Right atrium auricular region (tissue), 2 donors: ENCODE results near the gene ZNF552. TPM values are rescaled to one million over a fixed set of nuclear protein-coding genes. Genes with fewer than 3 reads are reported as not detected.

Experiments used
- DNase-seq: peaks from one replicate; pipeline ENCODE4 v3.0.0-alpha.2; 2019; ENCODE audit warnings: low spot score
- H3K27ac ChIP-seq, 2 donors: fragments of 200-600 bp; sonication (generic); 1 replicate in 1 of 2; 2 replicates in 1 of 2; pipeline ENCODE4 v1.5.1; 2016 to 2019
- H3K27me3 ChIP-seq, 2 donors: fragments of 200-600 bp; sonication (generic); one replicate each; pipeline versions ENCODE4 v1.5.1 to v1.6.0; 2017 to 2019
- H3K36me3 ChIP-seq: fragments of 200-600 bp; sonication (generic); one replicate; pipeline ENCODE4 v1.5.1; 2016
- H3K4me1 ChIP-seq, 2 donors: fragments of 200-600 bp; sonication (generic); one replicate each; pipeline versions ENCODE4 v1.5.1 to v1.6.0; 2017 to 2019
- H3K4me3 ChIP-seq, 2 donors: fragments of 200-600 bp; sonication (generic); 1 replicate in 1 of 2; 2 replicates in 1 of 2; pipeline ENCODE4 v1.5.1; 2017 to 2019; ENCODE audit warnings: mild to moderate bottlenecking in 1 of 2, moderate library complexity in 1 of 2
- H3K9me3 ChIP-seq, 2 donors: fragments of 200-600 bp; sonication (generic); one replicate each; pipeline ENCODE4 v1.5.1; 2019
- total RNA-seq, 2 donors: library from RNA; depleted of rRNA; stranded (reverse); fragments of >200 nt; gene quantifications; one replicate each; pipeline ENCODE4 v1.1.0, GENCODE V29; 2016
- TF ChIP-seq, protein P1 (sequence below), 2 donors: fragments of 200-600 bp; sonication (generic); IDR thresholded peaks; one replicate each; pipeline ENCODE4 v1.5.1; 2019; ENCODE audit warnings: antibody characterized with exemption in 2 of 2

ZNF552 gene
- total RNA-seq, 2 donors from 2014 or later: 1.0 to 5.3 TPM

DNA sequence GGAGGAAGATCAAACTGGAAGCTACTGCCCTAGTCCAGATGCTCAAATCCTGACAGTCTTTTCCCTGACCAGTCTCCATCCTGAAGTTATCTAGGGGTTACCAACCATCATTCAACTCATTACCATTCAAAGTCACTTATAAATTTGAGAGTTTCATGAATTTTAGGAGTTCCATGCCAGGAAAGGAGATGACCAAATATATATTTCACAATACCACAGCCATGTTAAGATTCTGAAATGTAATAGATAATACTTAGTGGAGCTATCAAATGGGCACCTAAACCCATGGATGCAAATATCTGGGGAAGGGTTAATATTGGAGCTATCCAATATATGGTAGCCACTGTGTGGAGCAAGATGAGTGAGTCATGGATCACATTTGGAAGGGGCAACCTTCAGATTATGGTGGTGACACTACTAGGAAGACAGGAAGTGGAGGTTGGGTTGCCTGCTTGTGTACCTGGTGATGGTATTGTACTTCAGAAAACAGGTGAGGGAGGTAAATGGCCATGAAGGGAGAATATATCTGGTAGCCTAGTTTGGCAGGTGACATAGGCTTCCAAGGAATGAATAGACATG lies 26.5 kb downstream of the ZNF552 start:
- no peaks in the 10 kb centered on the region for H3K27me3 ChIP-seq
- H3K27ac ChIP-seq: no peak overlapping the region
- H3K9me3 ChIP-seq: peaks cover 0 to 25% of the 10 kb centered on the region in 2 donors
- no peak for DNase-seq
- H3K36me3 ChIP-seq: peaks cover 15% of the 10 kb centered on the region
- no peaks in the 10 kb centered on the region for H3K4me1 ChIP-seq
- TF ChIP-seq, protein P1, sequence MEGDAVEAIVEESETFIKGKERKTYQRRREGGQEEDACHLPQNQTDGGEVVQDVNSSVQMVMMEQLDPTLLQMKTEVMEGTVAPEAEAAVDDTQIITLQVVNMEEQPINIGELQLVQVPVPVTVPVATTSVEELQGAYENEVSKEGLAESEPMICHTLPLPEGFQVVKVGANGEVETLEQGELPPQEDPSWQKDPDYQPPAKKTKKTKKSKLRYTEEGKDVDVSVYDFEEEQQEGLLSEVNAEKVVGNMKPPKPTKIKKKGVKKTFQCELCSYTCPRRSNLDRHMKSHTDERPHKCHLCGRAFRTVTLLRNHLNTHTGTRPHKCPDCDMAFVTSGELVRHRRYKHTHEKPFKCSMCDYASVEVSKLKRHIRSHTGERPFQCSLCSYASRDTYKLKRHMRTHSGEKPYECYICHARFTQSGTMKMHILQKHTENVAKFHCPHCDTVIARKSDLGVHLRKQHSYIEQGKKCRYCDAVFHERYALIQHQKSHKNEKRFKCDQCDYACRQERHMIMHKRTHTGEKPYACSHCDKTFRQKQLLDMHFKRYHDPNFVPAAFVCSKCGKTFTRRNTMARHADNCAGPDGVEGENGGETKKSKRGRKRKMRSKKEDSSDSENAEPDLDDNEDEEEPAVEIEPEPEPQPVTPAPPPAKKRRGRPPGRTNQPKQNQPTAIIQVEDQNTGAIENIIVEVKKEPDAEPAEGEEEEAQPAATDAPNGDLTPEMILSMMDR (IDR thresholded peaks at IDR 0.05): no peak
- no peak overlapping the region for H3K4me3 ChIP-seq

DNA sequence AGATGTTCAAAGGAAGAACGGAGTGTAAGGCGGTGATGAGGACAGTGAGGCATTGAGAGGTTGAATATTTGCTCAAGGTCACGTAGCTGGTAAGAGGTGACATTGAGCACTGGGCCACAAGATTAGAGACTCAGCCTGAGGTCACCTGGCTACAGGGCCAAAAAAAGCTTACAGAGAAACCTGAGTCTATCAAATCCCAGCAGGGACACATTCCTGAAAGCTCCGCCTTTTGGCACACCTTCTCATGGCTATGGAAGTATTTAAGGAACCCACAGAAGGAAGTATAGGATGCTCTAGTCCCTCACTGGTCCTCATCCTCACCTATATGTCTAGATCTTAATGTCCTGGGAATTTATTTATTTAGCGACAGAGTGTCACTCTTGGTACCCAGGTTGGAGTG lies 27.8 kb downstream of the ZNF552 start:
- TF ChIP-seq, protein P1 (IDR thresholded peaks at IDR 0.05): no peak
- no peaks in the 10 kb centered on the region for H3K27me3 ChIP-seq
- no peak overlapping the region for H3K27ac ChIP-seq
- DNase-seq: no peak
- no peak overlapping the region for H3K4me3 ChIP-seq
- peaks cover 10% of the 10 kb centered on the region for H3K36me3 ChIP-seq
- peaks cover 0 to 30% of the 10 kb centered on the region in 2 donors for H3K9me3 ChIP-seq
- no peaks in the 10 kb centered on the region for H3K4me1 ChIP-seq

DNA sequence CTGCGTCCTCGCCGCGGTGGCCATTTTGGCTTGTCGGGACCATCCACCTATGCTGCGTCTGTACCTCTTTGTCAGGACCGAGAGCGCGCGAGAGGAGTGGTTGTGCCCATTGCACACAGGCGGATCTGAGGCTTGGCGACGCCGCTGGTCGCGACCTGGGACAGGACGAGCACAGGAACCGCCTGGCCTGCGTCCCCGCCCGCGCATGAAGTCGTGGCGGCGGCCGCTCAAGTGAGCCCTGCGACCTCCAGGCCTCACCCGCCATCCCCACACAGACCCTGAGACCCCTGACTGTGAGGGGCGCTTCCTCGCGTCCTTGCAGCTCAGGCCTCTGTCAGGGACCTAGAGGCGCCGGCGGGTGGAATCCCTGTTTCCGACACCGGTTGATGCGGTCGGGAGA lies 28.4 kb downstream of the ZNF552 start:
- Histone ChIP-seq H3K36me3 (peaks cover 11% of the 10 kb centered on the region), H3K27ac (no peak overlapping the region), H3K27me3 (no peaks in the 10 kb centered on the region), H3K9me3 (peaks cover 0 to 33% of the 10 kb centered on the region in 2 donors), H3K4me3 (no peak overlapping the region), H3K4me1 (no peaks in the 10 kb centered on the region)
- TF ChIP-seq, protein P1 (IDR thresholded peaks at IDR 0.05): no peak
- no peak for DNase-seq

DNA sequence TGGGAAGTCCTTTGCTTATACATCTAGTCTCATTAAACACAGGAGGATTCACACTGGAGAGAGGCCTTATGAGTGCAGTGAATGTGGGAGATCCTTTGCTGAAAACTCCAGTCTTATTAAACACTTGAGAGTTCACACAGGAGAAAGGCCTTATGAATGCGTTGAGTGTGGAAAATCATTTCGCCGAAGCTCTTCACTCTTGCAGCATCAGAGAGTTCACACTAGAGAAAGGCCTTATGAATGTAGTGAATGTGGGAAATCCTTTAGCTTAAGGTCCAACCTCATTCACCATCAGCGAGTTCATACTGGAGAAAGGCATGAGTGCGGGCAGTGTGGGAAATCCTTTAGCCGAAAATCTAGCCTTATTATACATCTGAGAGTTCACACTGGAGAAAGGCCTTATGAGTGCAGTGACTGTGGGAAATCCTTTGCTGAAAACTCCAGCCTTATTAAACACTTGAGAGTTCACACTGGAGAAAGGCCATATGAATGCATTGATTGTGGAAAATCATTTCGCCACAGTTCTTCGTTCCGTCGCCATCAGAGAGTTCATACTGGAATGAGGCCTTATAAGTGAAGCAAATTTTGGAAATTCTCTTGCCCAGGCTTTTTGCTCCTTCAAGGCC lies 35.4 kb downstream of the ZNF552 start:
- H3K4me1 ChIP-seq: no peaks in the 10 kb centered on the region
- no peak overlapping the region for H3K4me3 ChIP-seq
- H3K27ac ChIP-seq: no peak overlapping the region
- H3K36me3 ChIP-seq: peaks cover 63% of the 10 kb centered on the region
- DNase-seq: no peak
- no peaks in the 10 kb centered on the region for H3K27me3 ChIP-seq
- H3K9me3 ChIP-seq: peaks cover 15 to 78% of the 10 kb centered on the region in 2 donors
- TF ChIP-seq, protein P1 (IDR thresholded peaks at IDR 0.05): no peak

DNA sequence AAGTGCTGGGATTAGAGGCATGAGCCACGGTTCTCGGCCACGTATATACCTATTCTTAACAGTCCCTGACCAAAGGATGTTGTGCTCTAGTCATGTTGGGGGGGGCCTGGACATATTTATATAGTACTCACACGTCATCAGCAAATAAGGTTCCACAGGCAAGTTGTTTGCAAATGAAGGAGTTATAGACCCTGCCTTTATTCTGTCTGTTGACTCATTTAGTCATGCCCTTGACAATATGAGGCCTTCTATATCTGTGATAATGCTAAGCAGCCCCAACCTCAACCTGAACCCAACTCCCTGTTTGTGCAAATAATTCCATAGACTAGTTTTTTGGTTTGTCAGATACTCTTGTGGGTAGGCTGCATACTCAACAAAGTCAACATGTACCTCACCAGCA lies 36.4 kb downstream of the ZNF552 start:
- Histone ChIP-seq H3K4me1 (no peaks in the 10 kb centered on the region), H3K27me3 (no peaks in the 10 kb centered on the region), H3K4me3 (no peak overlapping the region), H3K36me3 (peaks cover 69% of the 10 kb centered on the region), H3K27ac (no peak overlapping the region), H3K9me3 (peaks cover 15 to 74% of the 10 kb centered on the region in 2 donors)
- TF ChIP-seq, protein P1 (IDR thresholded peaks at IDR 0.05): no peak
- no peak for DNase-seq
